Mesothelial cell of epicardium (in vitro differentiated cells): ENCODE results near the gene CLK2. TPM values are rescaled to one million over a fixed set of nuclear protein-coding genes. Genes with fewer than 3 reads are reported as not detected.

Experiments used
- DNase-seq, 2 experiments: peaks; one replicate each; pipeline ENCODE4 v3.0.0; 2021; ENCODE audit warnings: low spot score in 2 of 2; ENCODE audit not compliant: unreplicated experiment in 2 of 2
- H3K27ac Mint-ChIP-seq: 2 replicates; pipeline ENCODE4 v1.8.0; 2021; ENCODE audit warnings: mixed read lengths
- H3K27me3 Mint-ChIP-seq: 2 replicates; pipeline ENCODE4 v1.8.0; 2021; ENCODE audit warnings: low read depth, mixed read lengths
- H3K36me3 Mint-ChIP-seq: 2 replicates; pipeline ENCODE4 v1.8.0; 2021; ENCODE audit warnings: mixed read lengths
- H3K4me1 Mint-ChIP-seq: 2 replicates; pipeline ENCODE4 v1.8.0; 2021; ENCODE audit warnings: mixed read lengths
- H3K4me3 Mint-ChIP-seq: 2 replicates; pipeline ENCODE4 v1.8.0; 2021; ENCODE audit warnings: mild to moderate bottlenecking, moderate library complexity, mixed read lengths
- H3K9me3 Mint-ChIP-seq: 2 replicates; pipeline ENCODE4 v1.8.0; 2021; ENCODE audit warnings: mixed read lengths
- CTCF ChIP-seq: fragments of 200-600 bp; sonication (generic); IDR thresholded peaks from one replicate; pipeline ENCODE4 v1.5.0; 2021; ENCODE audit warnings: antibody characterized with exemption; ENCODE audit not compliant: unreplicated experiment
- total RNA-seq: library from RNA; stranded (reverse); gene quantifications from 3 replicates; pipeline ENCODE4 v1.2.1, GENCODE V29; 2021

The CLK2 gene
- total RNA-seq, 1 donor from 2014 or later: 108 TPM

DNA sequence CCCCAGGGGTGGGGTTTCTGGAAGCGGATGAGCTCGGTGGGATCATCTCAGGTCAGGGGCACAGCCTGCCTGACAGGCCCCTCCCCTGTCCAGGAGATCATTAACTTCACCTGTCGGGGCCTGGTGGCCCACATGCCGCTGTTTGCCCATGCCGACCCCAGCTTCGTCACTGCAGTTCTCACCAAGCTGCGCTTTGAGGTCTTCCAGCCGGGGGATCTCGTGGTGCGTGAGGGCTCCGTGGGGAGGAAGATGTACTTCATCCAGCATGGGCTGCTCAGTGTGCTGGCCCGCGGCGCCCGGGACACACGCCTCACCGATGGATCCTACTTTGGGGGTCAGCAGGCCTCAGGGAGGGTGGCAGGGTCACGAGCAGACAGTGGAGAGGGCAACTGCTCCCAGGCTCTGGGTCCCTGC, 12.3 kb upstream of the CLK2 start:
- no peak for DNase-seq
- Mint-ChIP-seq H3K9me3 (no peaks in the 10 kb centered on the region), H3K4me3 (no peak overlapping the region), H3K27ac (no peak overlapping the region), H3K36me3 (peaks cover 14% of the 10 kb centered on the region), H3K27me3 (no peaks in the 10 kb centered on the region), H3K4me1 (no peaks in the 10 kb centered on the region)
- TF ChIP-seq CTCF: no peak

- no peaks in the 10 kb centered on the region for H3K9me3 Mint-ChIP-seq
Observed at GRCh38 chr1:155285063-155285462, 11.8 kb upstream of the CLK2 start.

GRCh38 chr1:155284476-155284875, 11.2 kb upstream of the CLK2 start:
- TF ChIP-seq CTCF: no peak
- Mint-ChIP-seq H3K27me3 (no peaks in the 10 kb centered on the region), H3K36me3 (peaks cover 16% of the 10 kb centered on the region), H3K9me3 (no peaks in the 10 kb centered on the region), H3K4me1 (no peaks in the 10 kb centered on the region), H3K4me3 (no peak overlapping the region), H3K27ac (no peak overlapping the region)
- DNase-seq: no peak

More at GRCh38 chr1:155285063-155285462, 11.8 kb upstream of the CLK2 start:
- Mint-ChIP-seq H3K4me3 (no peak overlapping the region), H3K27ac (no peak overlapping the region), H3K27me3 (no peaks in the 10 kb centered on the region), H3K4me1 (no peaks in the 10 kb centered on the region), H3K36me3 (peaks cover 14% of the 10 kb centered on the region)
- no peak for TF ChIP-seq CTCF
- no peak for DNase-seq

GRCh38 chr1:155282488-155283091, 9.3 kb upstream of the CLK2 start:
- Mint-ChIP-seq H3K9me3 (no peaks in the 10 kb centered on the region), H3K27me3 (no peaks in the 10 kb centered on the region), H3K36me3 (peaks cover 7% of the 10 kb centered on the region), H3K4me1 (peaks cover 6% of the 10 kb centered on the region), H3K4me3 (no peak overlapping the region), H3K27ac (no peak overlapping the region)
- no peak for DNase-seq
- TF ChIP-seq CTCF: no peak

DNA sequence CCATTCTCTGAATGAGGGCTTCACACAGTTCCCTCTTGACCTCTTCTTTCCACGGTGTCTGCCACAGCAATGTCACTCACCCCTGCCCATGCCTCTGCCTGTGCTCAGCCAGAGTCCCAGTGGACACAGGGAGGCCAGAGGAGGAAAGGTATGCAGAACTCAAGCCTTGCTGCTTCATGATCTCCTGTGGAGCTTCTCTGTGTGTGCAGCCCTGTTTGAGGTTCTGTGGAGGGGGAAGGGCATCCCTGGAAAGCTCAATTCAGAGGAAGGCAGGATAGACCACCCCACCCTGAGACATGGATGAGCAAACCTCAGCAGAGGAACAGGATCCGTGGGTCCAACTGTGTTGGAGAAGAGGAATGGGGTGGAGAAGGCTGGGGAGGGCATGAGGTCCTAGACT, 6.0 kb upstream of the CLK2 start:
- no peak overlapping the region for H3K27ac Mint-ChIP-seq
- H3K4me3 Mint-ChIP-seq: no peak overlapping the region
- DNase-seq: no peak
- H3K27me3 Mint-ChIP-seq: no peaks in the 10 kb centered on the region
- peaks cover 7% of the 10 kb centered on the region for H3K36me3 Mint-ChIP-seq
- peaks cover 12% of the 10 kb centered on the region for H3K4me1 Mint-ChIP-seq
- TF ChIP-seq CTCF: no peak
- no peaks in the 10 kb centered on the region for H3K9me3 Mint-ChIP-seq

DNA sequence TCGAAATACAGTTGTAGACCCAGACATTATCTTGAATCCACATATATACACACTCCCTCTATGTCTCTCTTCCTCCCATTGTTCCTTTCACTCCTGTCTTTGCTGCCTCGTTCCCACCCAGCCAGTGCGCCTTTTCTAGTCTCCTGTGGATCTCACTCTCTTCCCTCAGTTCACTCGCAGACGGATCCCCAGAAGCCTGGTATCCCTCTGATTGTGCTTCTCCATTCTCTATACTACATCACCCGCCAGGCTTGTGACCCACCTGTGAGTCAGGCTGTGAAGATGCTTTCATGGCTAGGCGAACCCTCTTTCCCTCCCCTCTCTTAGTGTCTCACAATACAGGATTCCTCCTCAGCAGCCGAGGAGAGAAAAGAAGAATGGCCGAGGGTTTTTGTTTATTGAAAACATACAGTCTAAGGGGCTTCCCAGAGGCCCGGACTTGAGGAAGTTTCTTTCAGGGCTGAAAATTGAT, 5.4 kb upstream of the CLK2 start:
- no peak for TF ChIP-seq CTCF
- Mint-ChIP-seq H3K27me3 (no peaks in the 10 kb centered on the region), H3K9me3 (no peaks in the 10 kb centered on the region), H3K4me1 (peaks cover 15% of the 10 kb centered on the region), H3K27ac (peak overlapping the region; percentile 65), H3K4me3 (peak overlapping the region; percentile 76), H3K36me3 (peaks cover 7% of the 10 kb centered on the region)
- no peak for DNase-seq
